Measurements from ENCODE around the gene KCNQ5. TPM values are rescaled to one million over a fixed set of nuclear protein-coding genes. Genes with fewer than 3 reads are reported as not detected.

The KCNQ5 gene
- total RNA-seq, 1 experiment from 2014 or later, result not detected

DNA sequence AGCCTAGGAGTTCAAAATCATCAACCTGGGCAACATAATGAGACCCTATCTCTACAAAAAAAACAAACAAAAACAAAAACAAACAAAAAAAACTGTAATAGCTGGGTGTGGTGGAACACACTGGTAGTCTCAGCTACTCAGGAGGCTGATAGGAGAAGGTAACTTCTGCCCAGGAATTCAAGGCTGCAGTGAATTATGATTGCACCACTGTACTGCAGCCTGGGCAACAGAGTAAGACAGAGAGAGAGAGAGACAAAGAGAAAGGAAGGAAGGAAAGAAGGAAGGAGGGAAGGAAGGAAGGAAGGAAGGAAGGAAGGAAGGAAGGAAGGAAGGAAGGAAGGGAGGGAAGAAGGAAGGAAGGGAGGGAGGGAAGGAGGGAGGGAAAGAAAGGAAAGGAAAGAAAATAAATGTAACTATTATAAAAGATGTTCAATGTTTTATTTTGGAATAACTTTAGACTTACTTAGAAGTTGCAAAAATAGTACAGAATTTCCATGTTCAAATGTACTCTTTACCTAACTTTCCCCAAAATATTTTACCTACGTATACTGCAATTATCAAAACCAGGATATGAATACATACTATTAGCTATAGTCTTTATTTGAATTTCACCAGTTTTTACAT, 428.2 kb downstream of the KCNQ5 start (continued):
- no peak for TF ChIP-seq POLR2A (IDR thresholded peaks at IDR 0.05; ENCODE audit: borderline replicate concordance, extremely low read depth, insufficient read depth, insufficient read length)
- TF ChIP-seq SP1 (IDR thresholded peaks at IDR 0.05; ENCODE audit: low read depth), result no peak
- TF ChIP-seq EGR1 (IDR thresholded peaks at IDR 0.05; ENCODE audit: low read depth), result no peak
- TF ChIP-seq, protein P1, sequence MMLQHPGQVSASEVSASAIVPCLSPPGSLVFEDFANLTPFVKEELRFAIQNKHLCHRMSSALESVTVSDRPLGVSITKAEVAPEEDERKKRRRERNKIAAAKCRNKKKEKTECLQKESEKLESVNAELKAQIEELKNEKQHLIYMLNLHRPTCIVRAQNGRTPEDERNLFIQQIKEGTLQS (IDR thresholded peaks at IDR 0.05), result no peak
- TF ChIP-seq FOSL1 (IDR thresholded peaks at IDR 0.05; ENCODE audit: low read depth), result no peak
- TF ChIP-seq POLR2AphosphoS5 (IDR thresholded peaks at IDR 0.05; ENCODE audit: low read depth, low read length), result no peak
- TF ChIP-seq, protein P2, sequence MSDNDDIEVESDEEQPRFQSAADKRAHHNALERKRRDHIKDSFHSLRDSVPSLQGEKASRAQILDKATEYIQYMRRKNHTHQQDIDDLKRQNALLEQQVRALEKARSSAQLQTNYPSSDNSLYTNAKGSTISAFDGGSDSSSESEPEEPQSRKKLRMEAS (IDR thresholded peaks at IDR 0.05), result no peak
- no peak for TF ChIP-seq JUND (IDR thresholded peaks at IDR 0.05)
- TF ChIP-seq CBX3 (IDR thresholded peaks at IDR 0.05; ENCODE audit: low read depth), result no peak
- no peak for TF ChIP-seq ZNF274 (IDR thresholded peaks at IDR 0.05; ENCODE audit: low read depth, low read length)
- TF ChIP-seq RAD21 (IDR thresholded peaks at IDR 0.05; ENCODE audit: low read depth), result no peak
- TF ChIP-seq, protein P3, sequence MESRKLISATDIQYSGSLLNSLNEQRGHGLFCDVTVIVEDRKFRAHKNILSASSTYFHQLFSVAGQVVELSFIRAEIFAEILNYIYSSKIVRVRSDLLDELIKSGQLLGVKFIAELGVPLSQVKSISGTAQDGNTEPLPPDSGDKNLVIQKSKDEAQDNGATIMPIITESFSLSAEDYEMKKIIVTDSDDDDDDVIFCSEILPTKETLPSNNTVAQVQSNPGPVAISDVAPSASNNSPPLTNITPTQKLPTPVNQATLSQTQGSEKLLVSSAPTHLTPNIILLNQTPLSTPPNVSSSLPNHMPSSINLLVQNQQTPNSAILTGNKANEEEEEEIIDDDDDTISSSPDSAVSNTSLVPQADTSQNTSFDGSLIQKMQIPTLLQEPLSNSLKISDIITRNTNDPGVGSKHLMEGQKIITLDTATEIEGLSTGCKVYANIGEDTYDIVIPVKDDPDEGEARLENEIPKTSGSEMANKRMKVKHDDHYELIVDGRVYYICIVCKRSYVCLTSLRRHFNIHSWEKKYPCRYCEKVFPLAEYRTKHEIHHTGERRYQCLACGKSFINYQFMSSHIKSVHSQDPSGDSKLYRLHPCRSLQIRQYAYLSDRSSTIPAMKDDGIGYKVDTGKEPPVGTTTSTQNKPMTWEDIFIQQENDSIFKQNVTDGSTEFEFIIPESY (IDR thresholded peaks at IDR 0.05; ENCODE audit: extremely low read depth, insufficient replicate concordance, low read length), result no peak

DNA sequence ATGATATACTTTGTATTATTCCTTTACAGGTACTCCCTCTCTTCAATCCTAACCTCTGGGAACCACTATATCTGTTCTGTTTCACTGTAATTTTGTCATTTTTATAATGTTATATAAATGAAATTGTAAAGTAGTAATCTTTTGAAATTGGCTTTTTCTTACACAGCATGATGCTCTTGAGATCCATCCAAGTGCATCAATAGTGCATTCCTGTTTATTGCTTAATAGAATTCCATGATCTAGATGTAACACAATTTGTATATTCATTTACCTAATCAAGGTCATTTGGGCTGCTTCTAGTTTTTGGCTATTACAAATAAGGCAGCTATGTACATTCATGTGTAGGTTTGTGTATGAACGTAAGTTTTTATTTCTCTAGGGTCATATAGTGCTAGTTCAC, 428.8 kb downstream of the KCNQ5 start:
- CTCF ChIA-PET, result no interaction called here
- Histone ChIP-seq H3K4me1 (ENCODE audit: control insufficient read depth in 1 of 2, insufficient read depth in 2 of 2, low read length in 2 of 2) (no peaks in the 10 kb centered on the region), H2AFZ (ENCODE audit: low read depth, low read length, poor library complexity, severe bottlenecking) (no peak overlapping the region), H3K9me2 (ENCODE audit: insufficient read depth) (no peaks in the 10 kb centered on the region), H3K9ac (ENCODE audit: low read length) (no peak overlapping the region), H3K27ac (ENCODE audit: low read depth, low read length) (no peak overlapping the region), H3K4me2 (ENCODE audit: low read length) (no peak overlapping the region), H3K36me3 (ENCODE audit: control insufficient read depth in 1 of 2, insufficient read depth in 2 of 2, low read length in 2 of 2) (no peaks in the 10 kb centered on the region), H3K27me3 (ENCODE audit: insufficient read depth, low read length) (peaks cover 78% of the 10 kb centered on the region), H4K20me1 (ENCODE audit: insufficient read depth) (no peaks in the 10 kb centered on the region), H3K4me3 (replicated peaks in 1 of 2; ENCODE audit: low read depth in 1 of 2, low read length in 2 of 2) (no peak overlapping the region), H3K79me2 (ENCODE audit: insufficient read depth, low read length) (no peaks in the 10 kb centered on the region), H3K9me3 (ENCODE audit: control insufficient read depth in 1 of 2, insufficient read depth in 1 of 2, low read depth in 1 of 2, low read length in 2 of 2) (no peaks in the 10 kb centered on the region)
- DNase-seq (ENCODE audit: low read depth, low spot score) (no peak), ATAC-seq (no peak)
- intact Hi-C loops (cut with micrococcal nuclease), result no loop called here
- no TSS peak for BruUV-seq (replicated peaks)
- RAD21 ChIA-PET (ENCODE audit: low non-redundant PET in 1 of 2, low total read pairs in 2 of 2, uncharacterized antibody in 2 of 2, unreplicated experiment in 2 of 2), result no interaction called here
- POLR2A ChIA-PET, result no interaction called here
- TF ChIP-seq EGR1 (IDR thresholded peaks at IDR 0.05; ENCODE audit: low read depth) (no peak), POLR2A (IDR thresholded peaks at IDR 0.05; ENCODE audit: borderline replicate concordance, extremely low read depth, insufficient read depth, insufficient read length) (no peak), EZH2 (IDR thresholded peaks at IDR 0.05) (no peak), CEBPB (IDR thresholded peaks at IDR 0.05; ENCODE audit: low read depth) (no peak), FOSL1 (IDR thresholded peaks at IDR 0.05; ENCODE audit: low read depth) (no peak), ZFX (IDR thresholded peaks at IDR 0.05) (no peak), EZH2phosphoT487 (IDR thresholded peaks at IDR 0.05; ENCODE audit: borderline replicate concordance) (no peak), RAD21 (IDR thresholded peaks at IDR 0.05; ENCODE audit: low read depth) (no peak)
- TF ChIP-seq, protein P4, sequence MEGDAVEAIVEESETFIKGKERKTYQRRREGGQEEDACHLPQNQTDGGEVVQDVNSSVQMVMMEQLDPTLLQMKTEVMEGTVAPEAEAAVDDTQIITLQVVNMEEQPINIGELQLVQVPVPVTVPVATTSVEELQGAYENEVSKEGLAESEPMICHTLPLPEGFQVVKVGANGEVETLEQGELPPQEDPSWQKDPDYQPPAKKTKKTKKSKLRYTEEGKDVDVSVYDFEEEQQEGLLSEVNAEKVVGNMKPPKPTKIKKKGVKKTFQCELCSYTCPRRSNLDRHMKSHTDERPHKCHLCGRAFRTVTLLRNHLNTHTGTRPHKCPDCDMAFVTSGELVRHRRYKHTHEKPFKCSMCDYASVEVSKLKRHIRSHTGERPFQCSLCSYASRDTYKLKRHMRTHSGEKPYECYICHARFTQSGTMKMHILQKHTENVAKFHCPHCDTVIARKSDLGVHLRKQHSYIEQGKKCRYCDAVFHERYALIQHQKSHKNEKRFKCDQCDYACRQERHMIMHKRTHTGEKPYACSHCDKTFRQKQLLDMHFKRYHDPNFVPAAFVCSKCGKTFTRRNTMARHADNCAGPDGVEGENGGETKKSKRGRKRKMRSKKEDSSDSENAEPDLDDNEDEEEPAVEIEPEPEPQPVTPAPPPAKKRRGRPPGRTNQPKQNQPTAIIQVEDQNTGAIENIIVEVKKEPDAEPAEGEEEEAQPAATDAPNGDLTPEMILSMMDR (IDR thresholded peaks at IDR 0.05 in 2 of 3, conservative IDR thresholded peaks at IDR 0.05 in 1 of 3; ENCODE audit: borderline replicate concordance in 1 of 3, insufficient read depth in 1 of 3, low read depth in 2 of 3, low read length in 2 of 3), result no peak
- TF ChIP-seq, protein P5, sequence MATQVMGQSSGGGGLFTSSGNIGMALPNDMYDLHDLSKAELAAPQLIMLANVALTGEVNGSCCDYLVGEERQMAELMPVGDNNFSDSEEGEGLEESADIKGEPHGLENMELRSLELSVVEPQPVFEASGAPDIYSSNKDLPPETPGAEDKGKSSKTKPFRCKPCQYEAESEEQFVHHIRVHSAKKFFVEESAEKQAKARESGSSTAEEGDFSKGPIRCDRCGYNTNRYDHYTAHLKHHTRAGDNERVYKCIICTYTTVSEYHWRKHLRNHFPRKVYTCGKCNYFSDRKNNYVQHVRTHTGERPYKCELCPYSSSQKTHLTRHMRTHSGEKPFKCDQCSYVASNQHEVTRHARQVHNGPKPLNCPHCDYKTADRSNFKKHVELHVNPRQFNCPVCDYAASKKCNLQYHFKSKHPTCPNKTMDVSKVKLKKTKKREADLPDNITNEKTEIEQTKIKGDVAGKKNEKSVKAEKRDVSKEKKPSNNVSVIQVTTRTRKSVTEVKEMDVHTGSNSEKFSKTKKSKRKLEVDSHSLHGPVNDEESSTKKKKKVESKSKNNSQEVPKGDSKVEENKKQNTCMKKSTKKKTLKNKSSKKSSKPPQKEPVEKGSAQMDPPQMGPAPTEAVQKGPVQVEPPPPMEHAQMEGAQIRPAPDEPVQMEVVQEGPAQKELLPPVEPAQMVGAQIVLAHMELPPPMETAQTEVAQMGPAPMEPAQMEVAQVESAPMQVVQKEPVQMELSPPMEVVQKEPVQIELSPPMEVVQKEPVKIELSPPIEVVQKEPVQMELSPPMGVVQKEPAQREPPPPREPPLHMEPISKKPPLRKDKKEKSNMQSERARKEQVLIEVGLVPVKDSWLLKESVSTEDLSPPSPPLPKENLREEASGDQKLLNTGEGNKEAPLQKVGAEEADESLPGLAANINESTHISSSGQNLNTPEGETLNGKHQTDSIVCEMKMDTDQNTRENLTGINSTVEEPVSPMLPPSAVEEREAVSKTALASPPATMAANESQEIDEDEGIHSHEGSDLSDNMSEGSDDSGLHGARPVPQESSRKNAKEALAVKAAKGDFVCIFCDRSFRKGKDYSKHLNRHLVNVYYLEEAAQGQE (IDR thresholded peaks at IDR 0.05; ENCODE audit: low read depth), result no peak
- TF ChIP-seq, protein P2 (IDR thresholded peaks at IDR 0.05), result no peak

Data from HCT116 (cell line).